HG03135 (cell line): ENCODE results near the gene SMARCC1.

Experiments
- ATAC-seq: cut with Tn5 transposase; IDR thresholded peaks from one replicate; pipeline ENCODE4 v1.9.1; 2021; ENCODE audit warnings: mild to moderate bottlenecking, moderate library complexity; ENCODE audit not compliant: unreplicated experiment

The SMARCC1 gene

DNA sequence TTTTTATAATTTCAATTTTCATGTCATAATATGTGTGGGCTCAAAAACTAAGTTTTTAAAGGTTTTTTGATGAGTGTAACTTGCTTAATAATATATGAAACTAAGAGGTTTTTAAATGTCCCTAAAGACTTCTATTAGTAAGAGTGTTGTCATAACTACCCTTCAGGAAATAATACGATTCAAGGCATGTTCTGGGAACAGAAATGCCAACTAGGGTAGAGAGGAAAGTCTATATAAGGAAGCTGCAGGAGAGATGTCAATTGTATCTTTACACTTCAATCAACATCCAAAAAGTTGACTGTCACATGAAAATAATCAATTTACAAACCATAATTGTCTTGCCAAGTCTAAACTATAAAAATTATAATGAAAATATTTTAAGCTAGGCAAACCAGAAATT is 76.3 kb downstream of the SMARCC1 start:
- no peak for ATAC-seq

DNA sequence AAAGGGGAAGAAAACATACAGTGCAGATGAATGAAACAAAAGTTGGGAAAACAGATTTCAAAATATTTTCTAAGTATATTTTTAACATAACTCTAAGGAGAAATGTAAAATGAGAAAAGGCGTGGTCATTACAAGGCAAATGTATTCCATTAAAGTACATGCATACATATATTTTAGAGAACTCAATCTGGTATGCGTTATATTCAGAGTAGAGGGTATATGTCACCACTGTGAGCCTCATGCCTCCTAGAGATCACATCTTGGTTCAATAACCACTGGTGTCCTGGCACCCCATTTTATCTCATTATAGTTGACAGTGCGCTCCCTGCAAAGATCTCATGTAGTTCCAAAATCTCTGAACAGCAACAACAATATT is 77.5 kb downstream of the SMARCC1 start:
- ATAC-seq: no peak

DNA sequence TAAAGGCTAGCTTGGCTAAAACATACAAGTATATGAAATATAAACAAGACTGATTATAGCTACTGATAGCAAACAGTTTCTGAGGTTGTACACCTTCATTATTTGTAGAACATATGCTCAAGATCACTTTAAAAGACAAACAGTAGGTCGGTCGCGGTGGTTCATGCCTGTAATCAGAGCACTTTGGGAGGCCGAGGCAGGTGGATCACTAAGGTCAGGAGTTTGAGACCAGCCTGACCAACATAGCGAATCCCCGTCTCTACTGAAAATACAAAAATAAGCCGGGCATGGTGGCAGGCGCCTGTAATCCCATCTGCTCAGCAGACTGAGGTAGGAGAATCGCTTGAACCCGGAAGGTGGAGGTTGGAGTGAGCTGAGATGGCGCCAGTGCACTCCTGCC is 80.3 kb downstream of the SMARCC1 start:
- ATAC-seq: no peak

DNA sequence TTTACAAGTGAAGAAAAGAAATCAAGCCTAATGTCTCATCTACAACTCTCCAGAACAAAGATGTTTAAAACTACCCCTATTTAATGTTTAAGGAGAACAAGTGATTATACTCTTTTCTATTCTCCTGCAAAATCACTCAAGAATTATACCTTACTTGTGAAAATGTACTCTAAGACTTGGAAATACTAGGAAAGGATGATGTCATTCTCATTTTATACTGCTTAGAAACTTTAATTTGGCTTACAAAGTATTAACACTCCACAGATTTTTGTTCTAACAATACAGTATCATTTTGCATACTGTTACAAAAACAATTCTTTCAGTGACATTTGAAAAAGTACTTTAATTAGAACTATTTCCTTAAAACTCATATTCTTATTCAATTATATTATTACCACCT is 89.5 kb downstream of the SMARCC1 start:
- ATAC-seq: no peak

DNA sequence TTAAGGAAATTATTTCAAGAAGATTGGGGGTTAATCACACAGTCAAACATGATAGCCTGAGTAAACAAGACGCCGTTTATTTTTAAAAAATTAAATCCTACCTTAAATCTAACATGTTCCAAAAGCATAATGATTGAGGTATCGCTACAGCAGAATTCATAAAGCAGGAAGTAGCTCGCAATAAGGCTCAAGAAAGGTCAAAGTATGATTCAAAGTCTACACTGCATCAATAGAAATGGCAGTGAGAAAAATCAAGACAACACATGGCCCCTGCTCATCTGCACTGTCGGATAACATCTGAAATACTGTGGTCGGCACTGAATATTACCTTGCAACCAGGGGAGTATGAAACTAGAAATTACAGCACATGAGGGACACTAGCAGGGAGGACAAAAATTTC is 93.2 kb downstream of the SMARCC1 start:
- no peak for ATAC-seq

DNA sequence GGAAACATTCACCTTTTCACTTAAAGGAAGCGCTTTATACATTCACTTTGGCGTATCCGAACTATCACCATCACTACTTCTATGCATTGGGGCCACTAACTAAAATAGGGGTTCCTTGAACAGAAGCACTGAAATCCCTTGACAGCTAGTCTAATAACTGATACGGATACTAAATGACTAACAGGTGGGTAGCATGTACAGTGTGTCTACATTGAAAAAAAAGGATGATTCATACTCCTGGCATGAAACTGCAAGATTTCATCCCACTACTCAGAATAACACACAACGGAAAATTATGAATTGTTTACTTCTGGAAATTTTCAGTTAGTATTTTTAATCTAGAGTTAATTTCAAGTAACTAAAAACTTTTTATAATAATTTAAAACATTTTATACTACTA is 96.7 kb downstream of the SMARCC1 start:
- ATAC-seq: no peak

DNA sequence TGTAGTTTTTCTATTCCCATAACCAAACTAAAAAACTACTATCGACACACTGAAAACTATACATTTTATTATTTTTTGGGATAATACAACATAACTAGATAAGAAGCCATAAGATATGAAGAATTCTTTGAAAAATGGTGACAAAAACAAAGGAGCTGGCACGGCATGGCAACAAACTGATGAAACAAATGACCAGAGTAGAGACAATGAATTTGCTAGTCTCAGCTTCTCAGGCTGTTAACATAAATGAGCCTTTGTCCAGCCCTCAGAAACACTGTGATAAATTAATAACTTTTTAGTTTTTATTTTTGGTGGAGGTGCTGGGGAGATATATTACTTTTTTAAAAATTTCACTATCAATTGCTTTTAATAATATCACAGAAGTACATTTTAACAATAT is 100.7 kb downstream of the SMARCC1 start:
- no peak for ATAC-seq

DNA sequence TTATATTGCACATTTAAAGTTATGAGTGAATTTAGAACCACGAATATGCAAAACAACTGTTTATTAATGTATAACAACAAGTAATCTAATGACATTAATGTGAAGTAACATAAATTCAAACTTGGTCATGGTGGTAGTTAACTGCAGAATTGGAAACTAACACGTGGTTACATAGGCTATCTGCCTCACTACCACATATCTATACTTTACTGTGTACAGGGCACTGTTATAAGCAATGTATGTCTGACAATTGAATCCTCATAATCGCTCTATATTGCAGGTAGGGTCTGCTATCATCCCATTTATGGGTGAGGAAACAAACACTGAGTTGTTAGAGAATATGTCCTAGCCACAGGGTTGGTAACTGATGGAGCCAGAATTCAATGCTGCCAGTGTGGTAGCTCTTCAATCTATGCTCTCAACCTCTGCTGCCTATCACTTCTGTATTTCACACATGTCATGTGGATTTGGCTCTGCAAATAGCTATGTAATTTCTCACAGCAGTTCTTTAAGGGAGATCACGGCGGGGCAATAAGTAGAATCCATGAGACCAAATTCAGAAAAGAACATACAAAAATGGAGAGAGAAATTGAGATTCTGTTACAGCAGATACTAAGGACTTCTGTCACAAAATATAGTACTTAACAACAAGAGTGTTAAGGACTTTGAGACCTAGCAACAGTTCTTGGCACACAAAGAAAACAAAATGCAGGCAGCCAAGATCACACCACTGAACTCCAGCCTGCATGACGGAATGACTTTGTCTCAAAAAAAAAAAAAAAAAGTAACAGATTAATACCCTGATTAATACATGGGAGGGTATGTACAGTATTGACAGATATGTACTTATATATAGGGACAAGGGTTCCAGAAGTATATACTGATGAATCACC is 103.0 kb downstream of the SMARCC1 start:
- no peak for ATAC-seq

DNA sequence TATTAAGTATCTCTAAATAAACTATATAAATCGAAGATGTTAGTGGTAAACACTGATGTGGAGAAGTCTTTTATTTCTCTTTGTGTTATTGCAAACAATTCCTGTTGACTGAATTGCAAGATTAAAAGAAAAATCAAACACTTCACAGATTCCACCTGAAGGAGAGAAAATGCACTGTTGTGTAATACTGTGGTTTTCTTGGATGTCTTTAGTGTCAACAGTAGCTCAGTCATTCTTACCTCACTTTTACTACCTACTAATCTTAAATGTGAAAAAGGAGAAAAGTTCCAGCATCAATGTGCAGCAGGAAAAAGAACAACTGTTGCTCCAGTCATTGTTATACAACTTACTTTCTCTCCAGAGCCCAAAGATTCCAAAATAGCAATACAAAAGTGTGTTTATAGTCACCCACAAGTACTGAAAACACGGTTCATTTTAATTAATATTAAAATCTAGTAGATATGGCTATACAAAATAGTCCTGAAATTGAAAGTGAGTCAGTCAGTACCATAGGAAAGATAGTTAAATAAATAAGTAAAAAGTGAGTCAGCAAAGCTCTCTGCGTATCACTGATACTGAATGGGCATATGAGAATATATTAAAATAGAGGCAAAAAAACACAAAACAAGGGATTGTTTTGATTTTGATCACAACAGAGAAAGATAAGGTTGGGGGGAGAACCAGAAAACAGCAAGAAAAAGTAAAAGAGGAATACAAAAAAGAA is 112.5 kb downstream of the SMARCC1 start:
- ATAC-seq: no peak

DNA sequence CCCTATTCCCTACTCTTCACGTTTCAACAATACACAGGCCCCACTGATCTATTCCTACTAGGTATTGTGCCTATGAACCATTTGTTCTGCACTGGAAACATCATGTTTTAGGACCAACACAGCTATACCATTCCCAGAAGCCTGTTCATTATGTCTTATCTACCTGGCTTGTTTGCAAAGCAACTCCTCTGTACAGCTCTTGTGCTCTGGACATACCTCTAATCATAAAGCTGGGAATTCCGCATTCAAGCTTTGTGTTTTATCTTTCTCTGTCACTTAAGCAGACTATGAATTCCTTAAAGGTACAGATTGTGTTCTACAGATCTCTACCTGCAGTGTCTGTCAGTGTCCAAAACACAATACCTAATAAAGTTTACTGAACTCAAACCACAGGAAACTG is 115.6 kb downstream of the SMARCC1 start:
- ATAC-seq: no peak

DNA sequence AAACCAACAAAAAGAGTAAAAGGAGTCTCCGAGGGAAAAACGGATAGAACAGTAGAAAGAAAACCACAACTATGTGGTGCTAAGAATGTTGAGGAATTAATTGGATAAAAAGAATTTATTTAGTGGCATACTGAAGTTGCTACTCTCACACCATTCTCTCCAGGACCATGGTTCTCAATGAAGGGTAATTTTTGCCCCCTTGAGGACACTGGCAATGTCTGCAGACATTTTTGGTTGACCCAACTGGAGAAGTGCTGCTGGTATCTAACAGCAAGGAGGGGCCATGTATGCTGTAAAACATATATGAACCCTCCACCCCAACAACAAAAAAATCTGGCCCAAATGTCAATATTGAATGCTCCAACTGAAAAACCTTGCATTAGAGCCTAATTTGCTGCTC is 117.2 kb downstream of the SMARCC1 start:
- ATAC-seq: no peak

DNA sequence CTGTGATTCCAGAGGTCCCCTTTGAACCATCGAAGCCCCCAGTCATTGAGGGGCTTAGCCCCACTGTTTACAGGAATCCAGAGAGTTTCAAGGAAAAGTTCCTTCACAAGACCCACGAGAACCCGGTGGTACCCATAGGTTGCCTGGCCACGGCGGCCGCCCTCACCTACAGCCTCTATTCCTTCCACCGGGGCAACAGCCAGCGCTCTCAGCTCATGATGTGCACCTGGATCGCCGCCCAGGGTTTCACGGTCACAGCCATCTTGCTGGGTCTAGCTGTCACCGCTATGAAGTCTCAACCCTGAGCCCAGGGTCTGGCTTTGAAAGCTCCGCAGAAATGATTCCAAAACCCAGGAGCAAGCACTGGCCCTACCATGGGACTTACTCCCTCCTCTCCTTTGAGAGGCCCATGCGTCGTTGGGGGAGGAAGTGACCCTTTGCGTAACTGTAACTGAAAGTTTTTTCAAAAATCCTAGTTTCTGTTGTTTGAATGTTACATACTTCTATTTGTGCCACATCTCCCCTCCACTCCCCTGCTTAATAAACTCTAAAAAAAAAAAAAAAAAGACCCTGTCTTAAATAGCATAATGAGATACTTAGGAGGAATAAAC is 118.0 kb downstream of the SMARCC1 start:
- ATAC-seq: no peak

DNA sequence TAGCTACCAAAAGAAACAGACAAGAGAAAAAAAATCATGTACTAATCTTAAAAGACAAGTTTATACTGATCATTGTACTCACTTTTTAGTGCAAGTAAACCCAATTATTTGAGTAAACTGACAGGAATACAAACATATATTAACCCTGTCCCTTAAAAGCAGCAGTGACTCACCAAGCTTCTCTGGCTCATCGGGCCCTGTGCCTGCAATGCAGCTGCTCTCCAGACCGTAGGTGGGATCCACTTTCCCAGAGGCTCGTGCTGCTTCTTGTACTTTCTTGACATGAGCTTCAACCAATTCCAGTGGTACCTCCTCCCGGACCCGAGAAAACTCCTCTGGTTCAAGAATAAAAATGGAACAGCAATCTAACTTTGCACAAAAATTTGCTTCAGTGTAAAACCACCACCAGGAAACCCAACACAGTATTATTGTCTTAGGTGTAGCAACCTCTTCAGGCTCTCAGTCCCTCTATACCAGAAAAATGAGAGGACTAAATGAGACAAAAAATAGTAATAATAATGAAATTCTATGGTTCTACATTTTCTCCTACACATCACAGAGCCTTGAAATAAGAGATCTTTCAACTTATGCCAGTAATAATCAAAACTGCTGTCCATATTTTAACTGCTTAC is 120.5 kb downstream of the SMARCC1 start:
- no peak for ATAC-seq

DNA sequence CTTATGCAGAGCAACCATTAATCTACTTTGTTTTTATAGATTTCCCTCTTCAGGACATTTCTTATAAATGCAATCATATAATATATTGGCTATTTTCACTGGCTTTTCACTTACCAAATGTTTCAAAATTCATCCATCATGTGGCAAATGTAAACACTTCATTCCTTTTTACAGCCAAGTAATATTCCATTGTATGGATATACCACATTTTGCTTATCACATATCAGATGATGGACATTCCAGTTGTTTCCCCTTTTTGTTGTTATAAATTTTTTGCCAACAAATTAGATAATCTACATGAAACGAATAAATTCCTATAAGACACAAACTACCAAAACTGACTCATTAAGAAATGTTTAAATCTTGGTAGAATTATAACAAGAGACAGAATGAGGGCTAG is 123.2 kb downstream of the SMARCC1 start:
- ATAC-seq: no peak

DNA sequence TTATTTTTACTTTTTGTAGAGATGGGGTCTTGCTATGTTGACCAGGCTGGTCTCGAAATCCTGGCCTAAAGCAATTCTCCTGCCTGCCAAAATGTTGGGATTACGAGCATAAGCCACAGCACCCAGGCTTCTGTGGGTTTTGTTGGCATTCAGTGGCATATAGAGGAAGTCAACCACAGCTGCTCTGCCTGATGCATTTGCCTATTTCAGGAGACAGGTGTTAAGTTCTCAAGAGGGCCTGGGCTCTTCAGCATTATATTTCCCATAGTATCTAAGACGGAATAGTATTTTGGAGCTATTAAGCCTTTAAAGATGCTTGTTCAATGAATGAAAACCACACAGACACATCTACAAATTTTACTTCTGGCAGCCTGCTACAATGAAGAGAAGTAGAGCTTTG is 129.6 kb downstream of the SMARCC1 start:
- no peak for ATAC-seq

DNA sequence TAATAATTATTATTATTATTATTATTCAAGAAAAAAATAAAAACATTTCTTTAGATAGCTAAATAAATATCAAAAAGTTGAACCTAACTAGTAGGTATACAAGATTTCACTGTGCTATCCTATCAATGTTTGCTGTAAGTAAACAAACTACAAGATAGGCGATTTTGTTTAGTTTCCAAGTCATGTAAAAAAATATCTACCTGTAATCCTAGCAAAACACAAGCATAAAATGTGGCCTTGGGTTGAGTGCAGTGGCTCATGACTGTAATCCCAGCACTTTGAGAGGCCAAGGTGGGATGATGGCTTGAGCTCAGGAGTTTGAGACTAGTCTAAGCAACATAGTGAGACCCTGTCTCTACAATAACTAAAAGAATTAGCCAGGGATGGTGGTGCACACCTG is 131.4 kb downstream of the SMARCC1 start:
- no peak for ATAC-seq

DNA sequence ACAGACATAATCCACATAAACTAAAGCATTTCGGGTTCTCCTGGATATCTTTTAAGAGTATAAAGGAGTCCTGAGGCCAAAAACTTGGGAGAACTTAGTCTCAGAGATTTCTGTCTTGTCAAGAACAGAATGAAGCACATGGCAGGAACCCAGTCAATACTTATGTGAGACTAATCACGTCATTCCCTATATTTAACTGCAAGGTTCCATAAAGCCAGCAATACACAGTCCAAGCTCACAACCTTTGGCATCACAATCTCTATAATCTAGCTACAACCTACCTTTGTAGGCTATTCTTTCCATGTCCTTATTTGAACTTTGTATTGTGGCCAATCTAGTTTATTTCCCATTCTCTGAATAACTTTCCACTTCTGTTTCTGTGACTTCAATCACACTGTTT is 134.1 kb downstream of the SMARCC1 start:
- ATAC-seq: no peak

DNA sequence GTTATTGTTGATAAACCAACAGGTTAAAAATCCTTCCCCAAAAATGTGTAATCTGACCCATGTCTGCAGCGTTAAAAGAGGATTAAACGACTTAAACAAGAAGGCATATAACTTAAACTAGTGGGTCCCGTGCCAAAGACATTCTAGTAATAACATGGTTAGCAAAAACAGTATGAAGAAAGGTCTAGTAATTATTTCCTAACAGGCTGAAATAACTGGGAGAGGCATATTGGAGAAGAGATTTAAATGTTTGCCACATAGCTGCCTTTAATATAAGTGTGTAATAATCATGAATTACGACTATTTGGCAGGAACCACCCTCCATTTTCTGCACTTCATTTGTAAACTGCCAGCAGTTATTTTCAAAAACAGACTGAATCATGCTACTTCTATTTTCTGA is 135.3 kb downstream of the SMARCC1 start:
- ATAC-seq: no peak

DNA sequence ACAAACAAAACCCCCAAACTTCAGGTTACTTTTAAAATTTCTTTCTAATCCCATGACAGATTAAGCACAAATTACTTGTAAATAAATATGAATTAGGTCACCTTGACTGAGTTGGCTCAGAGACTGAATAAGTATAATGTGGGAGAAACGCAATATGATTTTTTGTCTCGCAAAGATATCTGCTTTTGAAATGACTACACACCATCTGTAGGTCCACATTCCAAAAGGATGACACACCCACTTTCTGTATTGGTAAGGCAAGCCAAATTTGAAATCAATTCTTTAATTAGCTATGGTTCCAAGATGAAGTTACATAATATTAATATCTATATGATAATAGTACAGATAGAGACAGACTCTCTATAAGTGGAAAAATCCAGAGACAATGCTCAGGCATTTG is 136.1 kb downstream of the SMARCC1 start:
- no peak for ATAC-seq

DNA sequence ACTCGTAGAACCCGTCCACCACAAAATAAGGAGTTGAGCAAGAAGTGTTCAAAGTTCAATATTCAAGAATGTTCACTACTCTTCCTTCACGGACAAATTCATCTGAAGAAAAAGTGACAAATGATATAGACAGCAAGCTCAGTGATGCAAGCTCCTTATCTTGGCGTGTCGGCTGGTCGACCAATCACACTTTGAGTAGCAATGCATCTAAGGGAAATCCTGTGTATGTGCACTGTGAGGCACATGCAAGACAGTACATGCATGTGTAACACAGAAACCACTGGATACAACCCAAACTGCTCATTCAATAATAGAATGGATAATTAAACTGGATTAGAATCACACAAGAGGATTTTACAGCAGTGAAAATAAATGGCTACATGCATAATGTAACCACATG is 138.6 kb downstream of the SMARCC1 start:
- ATAC-seq: no peak

DNA sequence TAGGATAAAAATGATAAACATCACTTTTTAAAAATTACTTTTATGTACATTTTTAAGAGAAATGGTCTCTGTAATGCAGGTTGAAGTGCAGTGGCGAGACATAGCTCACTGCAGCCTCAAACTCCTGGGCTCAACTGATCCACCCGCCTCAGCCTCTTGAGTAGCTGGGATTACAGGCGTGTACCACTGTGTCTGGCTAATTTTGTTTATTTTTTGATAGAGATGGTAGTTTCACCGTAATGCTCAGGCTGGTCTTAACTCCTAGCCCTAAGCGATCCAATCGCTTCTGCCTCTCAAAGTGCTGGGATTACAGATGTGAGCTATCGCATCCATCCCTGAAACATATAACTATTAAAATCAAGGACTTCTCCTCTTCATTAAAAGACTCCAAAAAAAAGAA is 140.0 kb downstream of the SMARCC1 start:
- ATAC-seq: no peak

DNA sequence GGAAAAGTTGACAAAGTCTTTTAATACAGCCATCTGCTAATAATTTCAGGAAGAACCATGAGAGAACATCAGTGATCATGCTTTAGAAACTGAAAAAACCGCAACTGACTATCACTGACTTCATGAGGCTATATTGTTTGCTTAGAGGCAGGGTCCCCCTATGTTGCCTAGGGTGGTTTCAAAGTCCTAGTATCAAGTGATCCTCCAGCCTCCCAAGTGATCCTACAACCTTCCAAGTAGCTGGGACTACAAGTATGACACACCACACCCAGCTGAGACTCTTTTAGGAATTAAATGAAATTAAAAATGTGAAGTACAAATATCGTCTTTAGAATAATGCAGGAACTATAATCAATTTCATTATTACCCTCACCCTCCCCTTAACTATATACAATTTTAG is 144.8 kb downstream of the SMARCC1 start:
- ATAC-seq: no peak
